ENCODE data around the gene TARDBP. TPM values are rescaled to one million over a fixed set of nuclear protein-coding genes. Genes with fewer than 3 reads are reported as not detected.
"Not testable (repeated sequence)": the region's sequence is repeated elsewhere in the genome, so short reads cannot be mapped to it uniquely, and the experiment has no call there.

TARDBP gene
- total RNA-seq, 1 donor from 2014 or later: 211 TPM

DNA sequence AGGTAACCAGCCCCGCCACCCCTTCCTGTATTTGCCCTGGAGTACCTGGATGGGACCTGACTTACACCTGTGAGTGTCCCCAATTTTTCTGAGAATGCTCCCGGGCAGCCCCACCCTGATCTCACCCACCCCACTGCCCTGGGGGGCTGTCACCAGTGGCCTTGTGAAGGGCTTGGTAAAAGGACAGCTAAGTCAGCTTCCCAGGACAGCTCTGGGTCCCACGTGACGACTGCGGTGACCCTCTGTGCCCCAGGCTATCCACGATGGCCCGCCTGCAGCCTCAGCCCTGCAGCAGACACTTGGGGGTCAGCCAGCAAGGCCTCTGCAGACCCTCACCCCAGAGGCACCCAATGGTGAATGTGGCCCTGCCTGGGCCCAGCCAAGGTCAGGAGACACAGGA, 41.7 kb downstream of the TARDBP start:
- H3K4me1 Mint-ChIP-seq: peaks cover 6% of the 10 kb centered on the region
- H3K27ac Mint-ChIP-seq: no peak overlapping the region
- H3K9me3 Mint-ChIP-seq: no peaks in the 10 kb centered on the region
- DNase-seq: no peak
- H3K4me3 Mint-ChIP-seq: no peak overlapping the region
- no peaks in the 10 kb centered on the region for H3K27me3 Mint-ChIP-seq
- H3K36me3 Mint-ChIP-seq (ENCODE audit: low read depth): peaks cover 30% of the 10 kb centered on the region
- intact Hi-C loops (cut with micrococcal nuclease): no loop called here

DNA sequence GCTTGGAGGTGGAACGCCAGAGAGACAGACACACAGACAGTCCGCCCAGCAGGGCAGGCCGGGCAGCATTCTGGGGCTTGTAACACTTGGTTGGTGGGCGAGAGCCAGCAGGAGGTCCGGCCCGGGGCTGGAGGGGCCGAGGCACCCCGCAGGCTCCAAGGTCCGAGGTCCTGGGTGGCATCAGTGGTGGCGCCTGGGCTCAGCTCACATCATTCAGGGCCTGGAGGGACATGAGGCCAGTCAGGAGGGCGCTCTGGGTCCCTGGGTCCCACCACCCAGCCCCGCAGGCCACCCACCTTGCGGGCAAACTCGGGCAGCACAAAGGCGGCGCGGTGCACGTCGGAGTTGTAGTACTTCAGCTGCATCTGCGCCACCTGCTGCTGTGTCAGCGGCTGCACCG, 42.2 kb downstream of the TARDBP start:
- no peaks in the 10 kb centered on the region for H3K27me3 Mint-ChIP-seq
- intact Hi-C loops (cut with micrococcal nuclease): no loop called here
- peaks cover 31% of the 10 kb centered on the region for H3K36me3 Mint-ChIP-seq (ENCODE audit: low read depth)
- no peak overlapping the region for H3K27ac Mint-ChIP-seq
- DNase-seq: no peak
- no peak overlapping the region for H3K4me3 Mint-ChIP-seq
- peaks cover 6% of the 10 kb centered on the region for H3K4me1 Mint-ChIP-seq
- no peaks in the 10 kb centered on the region for H3K9me3 Mint-ChIP-seq

DNA sequence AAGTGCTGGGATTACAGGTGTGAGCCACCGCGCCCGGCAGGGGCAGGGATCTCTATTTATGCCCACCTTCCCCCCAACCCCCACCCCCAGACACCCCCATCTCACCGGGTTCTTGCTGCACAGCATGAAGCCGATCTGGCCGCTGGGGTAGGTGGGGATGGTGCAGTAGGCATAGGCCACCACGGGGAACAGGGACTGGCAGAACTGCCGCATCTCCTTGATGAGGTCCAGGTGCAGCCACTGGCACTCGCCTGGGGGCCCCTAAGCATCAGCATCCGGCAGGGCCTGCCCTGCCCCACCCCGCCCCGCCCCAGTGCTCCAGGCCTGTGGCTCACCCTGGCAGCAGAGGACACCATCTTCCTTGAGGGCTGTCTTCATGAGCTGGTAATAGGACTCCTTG, 43.2 kb downstream of the TARDBP start:
- Mint-ChIP-seq H3K27ac (no peak overlapping the region), H3K27me3 (no peaks in the 10 kb centered on the region), H3K4me1 (peaks cover 8% of the 10 kb centered on the region), H3K9me3 (no peaks in the 10 kb centered on the region), H3K36me3 (ENCODE audit: low read depth) (peaks cover 34% of the 10 kb centered on the region), H3K4me3 (no peak overlapping the region)
- intact Hi-C loops (cut with micrococcal nuclease): no loop called here
- DNase-seq: no peak

DNA sequence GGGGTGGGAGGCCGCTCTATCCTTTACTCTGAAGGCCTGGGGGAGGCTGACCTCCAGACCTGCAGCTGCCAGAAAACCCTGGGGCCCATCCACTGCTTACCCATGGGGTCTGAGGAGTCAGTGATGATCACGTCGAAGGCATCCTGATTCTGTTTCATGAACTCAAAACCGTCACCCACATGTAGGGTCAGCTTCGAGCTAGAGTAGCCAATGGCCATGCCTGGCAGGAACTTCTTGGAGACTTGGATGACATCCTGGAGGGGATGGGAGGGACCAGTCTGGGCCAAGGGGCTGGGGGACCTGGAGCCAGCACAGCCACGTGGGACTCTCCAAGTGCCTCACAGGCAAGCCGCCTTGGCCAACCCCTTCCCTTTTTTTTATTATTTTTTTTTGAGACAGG, 44.0 kb downstream of the TARDBP start:
- Mint-ChIP-seq H3K27me3 (no peaks in the 10 kb centered on the region), H3K27ac (no peak overlapping the region), H3K4me3 (no peak overlapping the region), H3K4me1 (peaks cover 13% of the 10 kb centered on the region), H3K36me3 (ENCODE audit: low read depth) (peaks cover 38% of the 10 kb centered on the region), H3K9me3 (no peaks in the 10 kb centered on the region)
- DNase-seq: no peak
- intact Hi-C loops (cut with micrococcal nuclease): no loop called here

DNA sequence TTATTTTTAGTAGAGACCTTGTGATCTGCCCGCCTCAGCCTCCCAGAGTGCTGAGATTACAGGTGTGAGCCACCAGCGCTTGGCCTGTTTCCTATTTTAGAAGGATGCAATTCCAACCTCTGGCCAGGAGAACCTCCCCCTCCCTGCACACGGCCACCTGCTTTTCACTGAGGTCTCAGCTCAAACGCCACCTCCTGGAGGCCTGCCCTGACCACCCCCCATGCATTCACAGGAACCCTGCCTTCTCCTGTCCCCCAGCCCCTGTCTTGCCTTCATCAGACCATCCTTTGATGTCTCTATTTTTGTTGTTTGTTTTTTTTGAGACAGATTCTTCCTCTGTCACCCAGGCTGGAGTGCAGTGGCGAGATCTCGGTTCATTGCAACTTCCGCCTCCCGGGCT, 45.0 kb downstream of the TARDBP start:
- no peak for DNase-seq
- peak overlapping the region; percentile 57 for H3K4me3 Mint-ChIP-seq
- peak overlapping the region; percentile 25 for H3K27ac Mint-ChIP-seq
- no peaks in the 10 kb centered on the region for H3K9me3 Mint-ChIP-seq
- H3K36me3 Mint-ChIP-seq (ENCODE audit: low read depth): peaks cover 41% of the 10 kb centered on the region
- H3K27me3 Mint-ChIP-seq: no peaks in the 10 kb centered on the region
- intact Hi-C loops (cut with micrococcal nuclease): no loop called here
- H3K4me1 Mint-ChIP-seq: peaks cover 20% of the 10 kb centered on the region

DNA sequence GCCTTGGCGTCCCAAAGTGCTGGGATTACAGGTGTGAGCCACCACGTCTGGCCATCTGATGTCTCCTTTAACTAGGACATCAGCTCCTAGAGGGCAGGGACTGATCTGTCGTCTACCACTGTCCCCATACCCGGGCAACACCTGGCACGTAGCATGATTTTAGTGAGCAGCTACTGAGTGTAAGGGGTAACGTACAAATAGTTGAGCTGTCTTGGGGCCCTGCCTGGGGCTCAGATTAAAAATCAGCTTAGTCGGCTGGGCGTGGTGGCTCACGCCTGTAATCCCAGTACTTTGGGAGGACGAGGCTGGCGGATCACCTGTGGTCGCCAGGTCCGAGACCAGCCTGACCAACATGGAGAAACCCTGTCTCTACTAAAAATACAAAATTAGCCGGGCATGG, 45.6 kb downstream of the TARDBP start:
- Mint-ChIP-seq H3K36me3 (ENCODE audit: low read depth) (peaks cover 45% of the 10 kb centered on the region), H3K4me3 (peak overlapping the region; percentile 98), H3K27me3 (no peaks in the 10 kb centered on the region), H3K27ac (peak overlapping the region; percentile 34), H3K4me1 (peaks cover 26% of the 10 kb centered on the region), H3K9me3 (no peaks in the 10 kb centered on the region)
- no peak for DNase-seq
- intact Hi-C loops (cut with micrococcal nuclease): no loop called here

DNA sequence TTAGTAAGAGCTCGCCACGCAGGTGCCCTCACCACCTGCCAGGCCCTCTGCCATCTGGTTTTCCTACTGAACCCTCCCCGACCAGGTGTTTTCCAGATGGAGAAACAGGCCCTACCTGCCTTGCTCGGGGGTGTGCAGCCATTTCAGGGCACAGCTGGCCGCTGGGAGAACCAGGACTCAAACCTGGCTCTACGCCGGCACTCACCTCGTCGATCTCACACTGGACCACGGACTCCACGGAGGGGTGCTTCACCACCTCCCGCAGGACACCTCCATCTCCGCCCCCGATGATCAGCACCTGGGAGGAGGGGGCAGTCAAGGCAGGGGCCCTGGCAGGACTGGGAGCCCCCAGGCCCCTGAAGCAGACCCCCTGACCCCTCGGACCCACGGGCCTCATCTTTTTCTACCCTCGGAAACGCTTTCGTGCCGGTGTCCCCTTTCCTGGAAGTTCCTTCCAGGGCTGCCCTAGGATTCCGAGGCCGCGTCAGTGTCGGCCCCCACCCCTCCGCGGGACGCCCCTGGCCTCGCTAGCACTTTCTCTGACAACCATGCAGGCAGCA, 46.2 kb downstream of the TARDBP start:
- no peak for DNase-seq
- Mint-ChIP-seq H3K4me3 (peak overlapping the region; percentile 98), H3K4me1 (peaks cover 31% of the 10 kb centered on the region), H3K9me3 (no peaks in the 10 kb centered on the region), H3K36me3 (ENCODE audit: low read depth) (peaks cover 51% of the 10 kb centered on the region), H3K27ac (peak overlapping the region; percentile 92), H3K27me3 (no peaks in the 10 kb centered on the region)
- intact Hi-C loops (cut with micrococcal nuclease): no loop called here

DNA sequence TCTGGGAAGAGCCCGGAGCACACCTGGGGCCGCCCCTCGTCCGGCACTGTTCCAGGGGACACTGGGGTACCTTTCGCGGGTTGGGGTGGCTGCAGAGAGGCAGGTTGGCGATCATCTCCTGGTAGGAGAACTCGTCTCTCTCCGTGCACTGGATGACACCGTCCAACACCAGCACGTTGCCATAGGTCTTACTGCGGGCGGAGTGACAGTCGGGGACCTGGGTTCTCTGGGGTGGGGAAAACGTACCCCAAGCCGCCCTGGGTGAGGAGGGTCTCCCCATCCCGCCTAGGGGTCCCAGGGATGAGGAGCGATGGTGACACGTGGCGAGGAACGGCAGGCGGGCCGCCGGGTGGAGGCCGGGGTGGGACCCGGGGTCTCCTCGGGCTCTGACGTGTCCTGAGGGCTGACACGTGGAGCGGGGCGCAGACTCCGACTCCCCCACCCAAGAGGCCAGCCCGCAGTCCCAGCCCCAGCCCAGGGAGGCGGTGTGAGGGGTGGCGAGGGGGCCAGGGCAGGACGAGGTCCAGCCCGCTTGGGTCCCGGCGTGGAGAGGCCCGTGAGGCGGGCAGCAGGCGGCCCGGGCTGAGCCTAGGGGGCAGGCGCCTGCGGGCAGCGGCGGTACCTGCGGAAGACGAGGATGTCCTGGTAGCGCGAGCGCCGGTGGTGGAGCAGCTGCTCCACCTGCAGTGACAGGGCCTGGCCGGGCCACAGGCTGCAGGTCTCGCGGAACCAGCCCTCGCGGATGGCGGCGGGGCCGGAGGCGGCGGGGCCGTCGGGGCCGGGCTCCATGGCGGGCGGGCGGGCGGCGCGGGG, 46.9 kb downstream of the TARDBP start:
- no peaks in the 10 kb centered on the region for H3K9me3 Mint-ChIP-seq
- peak overlapping the region; percentile 92 for H3K27ac Mint-ChIP-seq
- H3K4me1 Mint-ChIP-seq: peaks cover 31% of the 10 kb centered on the region
- intact Hi-C loops (cut with micrococcal nuclease): no loop called here
- DNase-seq: peak; percentile 67
- no peaks in the 10 kb centered on the region for H3K27me3 Mint-ChIP-seq
- H3K36me3 Mint-ChIP-seq (ENCODE audit: low read depth): peaks cover 54% of the 10 kb centered on the region
- H3K4me3 Mint-ChIP-seq: peak overlapping the region; percentile 98

DNA sequence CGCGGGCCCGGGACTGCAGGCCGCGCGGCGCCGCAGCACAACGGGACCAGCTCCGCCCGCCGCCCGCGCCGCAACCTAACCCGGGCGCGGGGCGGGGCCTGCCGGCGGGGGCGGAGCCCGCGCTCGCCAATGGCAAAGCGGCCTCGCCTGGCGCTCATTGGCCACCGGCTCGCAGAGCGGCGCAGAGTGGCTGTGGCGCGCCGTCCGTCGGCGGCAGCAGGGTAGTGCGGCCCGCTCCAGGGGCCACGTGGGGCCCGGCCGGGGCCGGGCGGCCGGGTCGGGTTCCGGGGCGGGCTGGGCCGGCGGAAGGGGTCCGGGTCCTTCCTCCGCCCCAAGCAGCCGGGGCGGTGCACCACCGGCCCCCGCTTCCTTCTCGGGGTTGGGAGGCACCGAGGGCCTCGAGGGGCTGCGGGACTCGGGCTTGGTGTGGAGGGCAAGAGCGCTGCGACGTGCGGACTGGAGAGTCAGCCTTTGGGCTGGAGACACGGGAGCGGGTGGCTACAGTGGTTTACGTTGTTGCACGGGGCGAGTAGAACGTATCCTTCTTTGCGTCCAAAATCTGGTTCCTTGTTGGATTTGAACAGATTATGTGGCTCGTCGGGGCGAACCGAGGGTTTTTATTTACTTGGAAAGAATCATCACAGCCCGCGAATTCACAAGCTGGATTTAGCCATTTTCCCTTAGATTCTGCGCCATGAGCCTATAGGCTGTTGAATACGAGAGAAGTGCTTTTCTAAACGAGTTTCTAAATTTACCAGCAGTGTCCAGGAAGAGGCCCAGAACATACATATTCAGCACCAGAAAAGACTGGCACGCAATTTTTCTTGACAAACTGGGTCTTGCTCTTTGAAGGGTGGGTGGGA, 47.7 kb downstream of the TARDBP start, which contains the start of gene SRM:
Gene SRM (minus strand): TSS at position 51 of the 863 bp plus-strand sequence. CDS start 75 bp downstream, outside the sequence.
- DNase-seq: peak; percentile 98
- peaks cover 57% of the 10 kb centered on the region for H3K36me3 Mint-ChIP-seq (ENCODE audit: low read depth)
- H3K9me3 Mint-ChIP-seq: no peaks in the 10 kb centered on the region
- H3K4me3 Mint-ChIP-seq: peak within 1 kb of the TSS; percentile 98
- intact Hi-C loops (cut with micrococcal nuclease): loop anchor here (2.0 to 5.0 kb wide), 4 partner anchors 23 to 202 kb away; partner anchors contain the start of genes EXOSC10, MTOR and TARDBP
- no peaks in the 10 kb centered on the region for H3K27me3 Mint-ChIP-seq
- H3K27ac Mint-ChIP-seq: peak within 1 kb of the TSS; percentile 92
- peaks cover 31% of the 10 kb centered on the region for H3K4me1 Mint-ChIP-seq

DNA sequence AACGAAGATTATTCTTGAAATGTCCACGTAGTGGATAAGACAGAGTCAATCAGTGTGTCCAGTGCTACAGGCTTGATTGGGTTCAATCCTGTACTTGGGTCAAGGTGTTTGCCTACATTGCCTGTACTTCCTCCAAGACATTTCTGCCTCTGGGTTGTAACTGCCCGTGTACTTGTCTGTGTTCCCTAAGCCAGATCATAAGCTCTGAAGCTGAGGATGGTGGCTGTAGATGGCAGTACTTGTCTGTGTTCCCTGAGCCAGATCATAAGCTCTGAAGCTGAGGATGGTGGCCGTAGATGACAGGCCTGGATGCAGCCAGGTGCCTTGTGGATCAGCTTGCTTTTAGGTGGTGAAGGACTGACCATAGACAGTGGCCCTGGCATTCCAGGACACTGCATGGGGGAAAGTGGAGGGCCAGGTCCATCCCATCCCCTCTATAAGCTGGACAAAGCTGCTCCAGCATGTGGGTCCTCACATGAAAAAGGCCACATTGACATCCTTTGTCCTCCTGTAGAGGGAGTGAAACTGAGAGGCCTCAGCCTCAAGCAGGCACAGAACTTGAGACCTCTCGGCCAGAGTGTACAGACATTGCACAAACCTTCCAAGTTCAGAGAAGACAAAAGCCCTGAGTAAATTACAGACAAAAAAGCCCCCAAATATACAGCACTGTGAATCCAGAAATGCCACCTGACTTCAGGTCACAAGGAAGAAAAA, 49.4 kb downstream of the TARDBP start:
- H3K4me3 Mint-ChIP-seq: peak overlapping the region; percentile 96
- intact Hi-C loops (cut with micrococcal nuclease): loop anchor here (2.0 to 5.0 kb wide), 4 partner anchors 25 to 200 kb away; partner anchors contain the start of genes EXOSC10, MTOR and TARDBP
- no peaks in the 10 kb centered on the region for H3K27me3 Mint-ChIP-seq
- H3K36me3 Mint-ChIP-seq (ENCODE audit: low read depth): peaks cover 63% of the 10 kb centered on the region
- peak overlapping the region; percentile 58 for H3K27ac Mint-ChIP-seq
- no peaks in the 10 kb centered on the region for H3K9me3 Mint-ChIP-seq
- no peak for DNase-seq
- H3K4me1 Mint-ChIP-seq: peaks cover 31% of the 10 kb centered on the region

DNA sequence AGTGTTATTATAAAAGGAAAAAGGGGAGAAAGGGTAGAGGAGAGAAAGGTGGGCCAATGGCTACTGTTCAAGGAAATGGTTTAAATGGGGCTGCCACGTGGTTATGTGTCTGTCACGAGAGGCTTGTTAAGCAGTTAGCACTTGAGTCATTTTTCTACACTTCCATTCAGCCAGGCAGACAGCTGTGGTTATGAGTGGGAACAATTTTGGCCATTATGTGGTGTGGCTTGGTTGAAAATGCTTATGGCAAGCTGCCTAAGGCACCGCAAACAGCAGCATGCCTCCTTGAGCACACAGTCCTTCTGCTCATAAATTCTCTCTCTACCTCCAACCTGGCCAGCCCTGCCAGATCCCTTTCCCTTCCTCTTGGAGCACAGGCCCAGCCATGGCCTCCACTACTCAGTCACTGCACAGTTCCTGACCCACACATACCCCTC, 50.5 kb downstream of the TARDBP start:
- intact Hi-C loops (cut with micrococcal nuclease): loop anchor here (5.0 kb wide), 1 partner anchor 199 kb away; the partner anchor contains the start of gene MTOR
- peak overlapping the region; percentile 62 for H3K27ac Mint-ChIP-seq
- peaks cover 57% of the 10 kb centered on the region for H3K36me3 Mint-ChIP-seq (ENCODE audit: low read depth)
- H3K27me3 Mint-ChIP-seq: no peaks in the 10 kb centered on the region
- H3K9me3 Mint-ChIP-seq: no peaks in the 10 kb centered on the region
- peaks cover 27% of the 10 kb centered on the region for H3K4me1 Mint-ChIP-seq
- DNase-seq: peak; percentile 77
- H3K4me3 Mint-ChIP-seq: peak overlapping the region; percentile 51

DNA sequence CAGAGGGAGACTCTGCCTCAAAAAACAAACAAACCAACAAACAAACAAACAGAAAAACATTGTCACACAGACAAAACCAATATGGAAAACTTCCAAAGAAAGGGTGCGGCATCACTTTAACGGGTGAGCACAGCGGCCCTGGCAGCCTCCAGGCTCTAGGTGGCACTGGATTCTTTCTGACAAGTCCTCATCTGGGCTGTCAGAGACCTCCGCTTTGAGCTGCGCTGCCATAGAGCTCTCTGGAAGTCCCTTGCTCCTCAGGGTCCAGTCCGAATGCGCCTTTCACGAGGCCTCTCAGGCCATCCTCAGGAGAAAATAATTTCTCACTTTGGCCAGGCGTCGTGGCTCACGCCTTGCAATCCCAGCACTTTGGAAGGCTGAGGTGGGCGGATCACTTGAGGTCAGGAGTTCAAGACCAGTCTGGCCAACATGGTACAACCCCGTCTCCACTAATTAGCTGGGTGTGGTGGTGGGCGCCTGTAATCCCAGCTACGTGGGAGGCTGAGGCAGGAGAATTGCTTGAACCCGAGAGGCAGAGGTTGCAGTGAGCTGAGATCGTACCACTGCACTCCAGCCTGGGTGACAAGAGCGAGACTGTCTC, 51.6 kb downstream of the TARDBP start:
- peaks cover 54% of the 10 kb centered on the region for H3K36me3 Mint-ChIP-seq (ENCODE audit: low read depth)
- H3K4me1 Mint-ChIP-seq: peaks cover 25% of the 10 kb centered on the region
- H3K27ac Mint-ChIP-seq, H3K4me3 Mint-ChIP-seq, H3K27me3 Mint-ChIP-seq, H3K9me3 Mint-ChIP-seq, DNase-seq: not testable (repeated sequence)
- intact Hi-C loops (cut with micrococcal nuclease): loop anchor here (5.0 kb wide), 1 partner anchor 198 kb away; the partner anchor contains the start of gene MTOR

DNA sequence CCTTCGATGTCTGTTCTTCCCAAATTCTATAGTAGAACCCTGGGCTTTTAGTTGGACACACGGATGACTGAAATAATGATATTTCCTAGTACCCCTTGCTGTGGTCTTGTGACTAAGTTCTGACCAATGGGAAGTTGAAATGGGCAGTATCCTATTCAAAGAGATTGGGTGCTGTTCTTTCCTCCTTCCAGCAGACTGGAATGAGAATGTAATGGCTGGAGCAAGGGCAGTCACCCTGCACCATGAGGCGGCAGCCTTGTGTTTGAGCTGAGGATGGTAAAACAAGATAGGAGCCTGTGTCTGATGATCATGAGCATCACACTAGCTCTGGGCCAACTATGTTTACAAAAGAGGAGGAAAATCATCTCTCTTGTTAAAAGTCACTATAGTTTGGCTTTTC, 52.5 kb downstream of the TARDBP start:
- Mint-ChIP-seq H3K4me1 (peaks cover 29% of the 10 kb centered on the region), H3K36me3 (ENCODE audit: low read depth) (peaks cover 57% of the 10 kb centered on the region), H3K4me3 (no peak overlapping the region), H3K27me3 (no peaks in the 10 kb centered on the region), H3K27ac (no peak overlapping the region), H3K9me3 (no peaks in the 10 kb centered on the region)
- no peak for DNase-seq
- intact Hi-C loops (cut with micrococcal nuclease): loop anchor here (5.0 kb wide), 1 partner anchor 197 kb away; the partner anchor contains the start of gene MTOR
